ENCODE data around the gene VPS8. TPM values are rescaled to one million over a fixed set of nuclear protein-coding genes. Genes with fewer than 3 reads are reported as not detected.

VPS8 gene
- total RNA-seq, 1 donor from 2014 or later = 75.6 TPM

- no peak for DNase-seq (ENCODE audit: low spot score)
These were observed 27.1 kb upstream of the VPS8 start for GRCh38 chr3:184784731-184785500.

- DNase-seq (ENCODE audit: low spot score) = no peak
These were observed 26.1 kb upstream of the VPS8 start for GRCh38 chr3:184785890-184786279.

GRCh38 chr3:184786280-184786941 lies 25.6 kb upstream of the VPS8 start:
- peak; percentile 94 for DNase-seq (ENCODE audit: low spot score)

- DNase-seq (ENCODE audit: low spot score) = no peak
These were observed 23.2 kb upstream of the VPS8 start for GRCh38 chr3:184788751-184789150.

GRCh38 chr3:184789314-184789998 lies 22.5 kb upstream of the VPS8 start:
- no peak for DNase-seq (ENCODE audit: low spot score)

GRCh38 chr3:184791171-184791570 lies 20.8 kb upstream of the VPS8 start:
- no peak for DNase-seq (ENCODE audit: low spot score)

- DNase-seq (ENCODE audit: low spot score) = peak; percentile 74
These were observed 16.3 kb upstream of the VPS8 start for GRCh38 chr3:184795522-184796190.

- no peak for DNase-seq (ENCODE audit: low spot score)
These were observed 15.4 kb upstream of the VPS8 start for GRCh38 chr3:184796551-184796950.

GRCh38 chr3:184796954-184797353 lies 15.0 kb upstream of the VPS8 start:
- DNase-seq (ENCODE audit: low spot score) = no peak

- no peak for DNase-seq (ENCODE audit: low spot score)
These were observed 13.8 kb upstream of the VPS8 start for GRCh38 chr3:184798120-184798519.

- DNase-seq (ENCODE audit: low spot score) = no peak
These were observed 11.5 kb upstream of the VPS8 start for GRCh38 chr3:184800349-184800930.

- no peak for DNase-seq (ENCODE audit: low spot score)
These were observed 10.7 kb upstream of the VPS8 start for GRCh38 chr3:184801241-184801785.

GRCh38 chr3:184802150-184802549 lies 9.8 kb upstream of the VPS8 start:
- no peak for DNase-seq (ENCODE audit: low spot score)

GRCh38 chr3:184804801-184805200 lies 7.2 kb upstream of the VPS8 start:
- no peak for DNase-seq (ENCODE audit: low spot score)

GRCh38 chr3:184805351-184806038 lies 6.5 kb upstream of the VPS8 start:
- DNase-seq (ENCODE audit: low spot score) = peak; percentile 92

- no peak for DNase-seq (ENCODE audit: low spot score)
These were observed 5.2 kb upstream of the VPS8 start for GRCh38 chr3:184806567-184807271.

GRCh38 chr3:184807549-184807948 lies 4.4 kb upstream of the VPS8 start:
- DNase-seq (ENCODE audit: low spot score) = no peak

- DNase-seq (ENCODE audit: low spot score) = no peak
These were observed 3.9 kb upstream of the VPS8 start for GRCh38 chr3:184808021-184808420.

GRCh38 chr3:184810146-184810545 lies 1.8 kb upstream of the VPS8 start:
- DNase-seq (ENCODE audit: low spot score) = peak; percentile 84

GRCh38 chr3:184811034-184811433 lies 932 bp upstream of the VPS8 start:
- DNase-seq (ENCODE audit: low spot score) = no peak
